ENCODE data around the gene STK11. TPM values are rescaled to one million over a fixed set of nuclear protein-coding genes. Genes with fewer than 3 reads are reported as not detected.

STK11 gene
- total and polyA plus RNA-seq, 2 of the 4 experiments (the other 2 are of a cell fraction): 39.3 to 42.8 TPM

DNA sequence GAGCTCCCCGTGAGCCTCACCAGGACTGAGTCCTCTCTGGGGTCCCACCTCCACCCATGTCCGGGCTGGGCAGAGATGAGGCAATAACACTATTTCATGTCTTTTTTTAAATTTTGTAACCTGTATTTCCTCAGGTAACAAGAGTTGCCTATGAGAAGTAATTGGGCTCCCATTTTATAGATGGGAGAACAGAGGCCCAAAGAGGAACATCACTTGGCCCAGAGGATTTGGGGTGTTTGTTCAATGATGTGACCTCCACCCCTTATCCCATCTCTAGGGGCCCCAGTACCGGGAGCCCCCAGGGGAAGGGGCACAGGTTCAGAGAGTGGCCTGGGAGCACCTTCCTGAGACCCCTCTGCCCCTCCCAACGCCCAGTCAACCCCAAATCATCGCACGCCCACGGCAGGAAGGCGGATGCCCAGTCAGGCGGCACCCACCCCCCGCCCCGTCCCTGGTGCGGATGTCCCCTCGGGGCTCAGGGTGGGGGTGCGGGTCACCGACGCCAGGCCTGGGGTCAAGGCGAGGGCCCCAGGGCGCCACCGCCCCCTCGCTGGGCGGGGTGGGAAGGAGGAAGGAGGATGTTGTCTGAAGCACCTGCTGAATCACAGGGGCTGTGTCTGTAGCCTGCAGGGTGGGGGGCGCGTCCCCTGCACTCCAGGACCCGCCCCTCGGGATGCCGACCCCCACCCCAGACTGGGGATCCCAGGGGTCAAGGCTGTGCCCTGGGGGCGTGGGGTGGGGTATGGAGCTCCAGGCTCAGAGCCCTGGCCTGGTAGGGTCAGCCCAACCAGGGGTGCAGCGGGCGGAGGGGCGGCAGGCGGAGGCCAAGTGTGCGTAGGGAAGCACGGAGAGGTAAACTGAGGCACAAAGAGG, 54.5 kb downstream of the STK11 start:
- Histone ChIP-seq H4K5ac (ENCODE audit: low read depth, low read length) (no peak overlapping the region), H3K4ac (ENCODE audit: low read depth, low read length) (peak overlapping the region; percentile 72), H3K27ac (ENCODE audit: insufficient read depth, low read length) (peak overlapping the region; percentile 71), H2BK5ac (ENCODE audit: low read depth, low read length, poor library complexity, severe bottlenecking) (peak overlapping the region; percentile 78), H3K36me3 (ENCODE audit: control insufficient read depth, insufficient read depth, low read length) (peaks cover 36% of the 10 kb centered on the region), H4K20me1 (ENCODE audit: insufficient read depth, low read length) (peaks cover 53% of the 10 kb centered on the region), H4K91ac (ENCODE audit: insufficient read depth, low read depth, low read length) (no peak overlapping the region), H3K4me2 (ENCODE audit: low read depth, low read length) (peak overlapping the region; percentile 64), H4K8ac (ENCODE audit: low read depth in 2 of 2, low read length in 2 of 2) (peak overlapping the region in 1 of 2 experiments; percentile 57; a peak in 2 of 4 replicates), H3K4me3 (ENCODE audit: insufficient read depth, low read depth, low read length) (no peak overlapping the region), H3K27me3 (ENCODE audit: control insufficient read depth, insufficient read depth, low read length) (no peaks in the 10 kb centered on the region), H3K9ac (ENCODE audit: low read depth, low read length) (no peak overlapping the region), H3K23ac (ENCODE audit: low read depth, low read length) (no peak overlapping the region), H2BK20ac (ENCODE audit: low read depth, low read length) (no peak overlapping the region), H3K18ac (ENCODE audit: low read depth, low read length) (no peak overlapping the region), H2AFZ (replicated peaks; ENCODE audit: low read length, poor library complexity) (peak overlapping the region; percentile 71), H3K4me1 (ENCODE audit: control insufficient read depth, insufficient read depth, low read length) (peaks cover 47% of the 10 kb centered on the region), H2BK120ac (ENCODE audit: low read depth, low read length) (peak overlapping the region; percentile 75; the same call in 1 of the 2 replicates), H2AK5ac (ENCODE audit: low read depth, low read length) (peak overlapping the region; percentile 90), H2BK15ac (ENCODE audit: low read depth, low read length) (no peak overlapping the region; the same call in 2 of the 3 replicates), H3K9me3 (ENCODE audit: control insufficient read depth, insufficient read depth, low read length) (no peaks in the 10 kb centered on the region), H2AK9ac (replicated peaks; ENCODE audit: low read depth, low read length, poor library complexity) (peak overlapping the region; percentile 97), H3K79me1 (ENCODE audit: low read depth in 1 of 2, low read length in 2 of 2) (peaks cover 0 to 68% of the 10 kb centered on the region in 2 experiments; a peak in 2 of 4 replicates), H3K14ac (replicated peaks; ENCODE audit: low read depth, low read length) (0 out of 2 replicates have a peak overlapping the region, but pooled peaks have one; percentile 0), H3K9me1 (ENCODE audit: insufficient read depth, low read length) (peaks cover 9% of the 10 kb centered on the region), H3K56ac (ENCODE audit: extremely low read depth, insufficient read depth, low read length) (no peak overlapping the region)
- BruUV-seq (replicated peaks): no TSS peak
- TF ChIP-seq POLR2A (IDR thresholded peaks at IDR 0.05; ENCODE audit: low read depth, low read length) (peak; percentile 27), CEBPB (IDR thresholded peaks at IDR 0.05; ENCODE audit: low read depth, low read length) (peak; percentile 55; the same call in 1 of the 2 replicates), FOS (IDR thresholded peaks at IDR 0.05; ENCODE audit: low read depth, low read length) (no peak)
- TF ChIP-seq, protein P1, sequence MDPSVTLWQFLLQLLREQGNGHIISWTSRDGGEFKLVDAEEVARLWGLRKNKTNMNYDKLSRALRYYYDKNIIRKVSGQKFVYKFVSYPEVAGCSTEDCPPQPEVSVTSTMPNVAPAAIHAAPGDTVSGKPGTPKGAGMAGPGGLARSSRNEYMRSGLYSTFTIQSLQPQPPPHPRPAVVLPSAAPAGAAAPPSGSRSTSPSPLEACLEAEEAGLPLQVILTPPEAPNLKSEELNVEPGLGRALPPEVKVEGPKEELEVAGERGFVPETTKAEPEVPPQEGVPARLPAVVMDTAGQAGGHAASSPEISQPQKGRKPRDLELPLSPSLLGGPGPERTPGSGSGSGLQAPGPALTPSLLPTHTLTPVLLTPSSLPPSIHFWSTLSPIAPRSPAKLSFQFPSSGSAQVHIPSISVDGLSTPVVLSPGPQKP (IDR thresholded peaks at IDR 0.05; ENCODE audit: borderline replicate concordance, low read depth, low read length): no peak
- POLR2A ChIA-PET (ENCODE audit: unreplicated experiment): interaction anchor here (0.7 kb wide), 1 partner anchor 9 kb away, joined by 3 read pairs; no protein-coding TSS in a partner anchor
- 23% methylated on average over 8 of the region's 33 CpGs; no CpG with 5 or more reads in 1 of the 2 experiments for WGBS, 2 experiments (ENCODE audit: extremely low coverage in 2 of 2, insufficient read length in 1 of 2)
- intact Hi-C loops (cut with micrococcal nuclease): no loop called here
- no peak for DNase-seq
- in situ Hi-C loops (cut with MboI; ENCODE audit: low sequenced_read_pairs): no loop called here
- dilution Hi-C loops (cut with HindIII; ENCODE audit: low sequenced_read_pairs, unreplicated experiment): no loop called here
- peak; percentile 3 for ATAC-seq (ENCODE audit: low read depth)
- CTCF ChIA-PET: interaction anchor here (1.4 kb wide), 1 partner anchor 15 kb away, joined by 5 read pairs; no protein-coding TSS in a partner anchor

Measured in IMR-90 (cell line).